ENCODE results near the gene GFM1.
A peak's percentile ranks its signal among the peaks of the same experiment; 100 is the strongest.

The GFM1 gene

GRCh38 chr3:158709666-158710083 is 65.3 kb downstream of the GFM1 start:
- peak; percentile 28 for DNase-seq (ENCODE audit: low read depth)
- no peak for TF ChIP-seq MAX (IDR thresholded peaks at IDR 0.05; ENCODE audit: low read depth, low read length)
- TF ChIP-seq CTCF (IDR thresholded peaks at IDR 0.05; ENCODE audit: low read depth, low read length) = no peak
- no peak for TF ChIP-seq MYC (IDR thresholded peaks at IDR 0.05; ENCODE audit: low read depth, low read length)
- no peak for TF ChIP-seq POLR2A (IDR thresholded peaks at IDR 0.05; ENCODE audit: extremely low read depth, insufficient read length)

GRCh38 chr3:158710601-158711000 is 66.3 kb downstream of the GFM1 start:
- no peak overlapping the region for H3K4me3 ChIP-seq (ENCODE audit: low read depth, low read length)
- TF ChIP-seq MYC (IDR thresholded peaks at IDR 0.05; ENCODE audit: low read depth, low read length) (no peak), CTCF (IDR thresholded peaks at IDR 0.05; ENCODE audit: low read depth, low read length) (no peak), MAX (IDR thresholded peaks at IDR 0.05; ENCODE audit: low read depth, low read length) (no peak), POLR2A (IDR thresholded peaks at IDR 0.05; ENCODE audit: extremely low read depth, insufficient read length) (no peak)
- DNase-seq (ENCODE audit: low read depth) = no peak

More at GRCh38 chr3:158709666-158710083, 65.3 kb downstream of the GFM1 start:
- H3K4me3 ChIP-seq (ENCODE audit: low read depth, low read length) = no peak overlapping the region

GRCh38 chr3:158711886-158712285 is 67.6 kb downstream of the GFM1 start:
- H3K4me3 ChIP-seq (ENCODE audit: low read depth, low read length) = no peak overlapping the region
- no peak for DNase-seq (ENCODE audit: low read depth)
- no peak for TF ChIP-seq MAX (IDR thresholded peaks at IDR 0.05; ENCODE audit: low read depth, low read length)
- TF ChIP-seq MYC (IDR thresholded peaks at IDR 0.05; ENCODE audit: low read depth, low read length) = no peak
- TF ChIP-seq CTCF (IDR thresholded peaks at IDR 0.05; ENCODE audit: low read depth, low read length) = no peak
- TF ChIP-seq POLR2A (IDR thresholded peaks at IDR 0.05; ENCODE audit: extremely low read depth, insufficient read length) = no peak

GRCh38 chr3:158712443-158712842 is 68.1 kb downstream of the GFM1 start:
- TF ChIP-seq POLR2A (IDR thresholded peaks at IDR 0.05; ENCODE audit: extremely low read depth, insufficient read length) = no peak
- TF ChIP-seq CTCF (IDR thresholded peaks at IDR 0.05; ENCODE audit: low read depth, low read length) = no peak
- no peak for TF ChIP-seq MAX (IDR thresholded peaks at IDR 0.05; ENCODE audit: low read depth, low read length)
- no peak for TF ChIP-seq MYC (IDR thresholded peaks at IDR 0.05; ENCODE audit: low read depth, low read length)
- DNase-seq (ENCODE audit: low read depth) = no peak
- H3K4me3 ChIP-seq (ENCODE audit: low read depth, low read length) = no peak overlapping the region

GRCh38 chr3:158713094-158713499 is 68.8 kb downstream of the GFM1 start:
- no peak for DNase-seq (ENCODE audit: low read depth)
- no peak for TF ChIP-seq POLR2A (IDR thresholded peaks at IDR 0.05; ENCODE audit: extremely low read depth, insufficient read length)
- TF ChIP-seq MYC (IDR thresholded peaks at IDR 0.05; ENCODE audit: low read depth, low read length) = no peak
- TF ChIP-seq CTCF (IDR thresholded peaks at IDR 0.05; ENCODE audit: low read depth, low read length) = no peak
- TF ChIP-seq MAX (IDR thresholded peaks at IDR 0.05; ENCODE audit: low read depth, low read length) = no peak
- H3K4me3 ChIP-seq (ENCODE audit: low read depth, low read length) = no peak overlapping the region

- DNase-seq (ENCODE audit: low read depth) = no peak
- TF ChIP-seq CTCF (IDR thresholded peaks at IDR 0.05; ENCODE audit: low read depth, low read length) (no peak), MAX (IDR thresholded peaks at IDR 0.05; ENCODE audit: low read depth, low read length) (no peak), MYC (IDR thresholded peaks at IDR 0.05; ENCODE audit: low read depth, low read length) (no peak), POLR2A (IDR thresholded peaks at IDR 0.05; ENCODE audit: extremely low read depth, insufficient read length) (no peak)
These were observed 73.2 kb downstream of the GFM1 start for GRCh38 chr3:158717576-158717975.

More at GRCh38 chr3:158717576-158717975, 73.2 kb downstream of the GFM1 start:
- H3K4me3 ChIP-seq (ENCODE audit: low read depth, low read length) = no peak overlapping the region
